ENCODE results near the gene LIMS3.
A peak's percentile ranks its signal among the peaks of the same experiment; 100 is the strongest.
"Not testable (repeated sequence)": the region's sequence is repeated elsewhere in the genome, so short reads cannot be mapped to it uniquely, and the experiment has no call there.

The LIMS3 gene

GRCh38 chr2:109894141-109894540 lies 4.3 kb upstream of the LIMS3 start:
- not testable (repeated sequence) for H2AFZ ChIP-seq (ENCODE audit: low read depth, low read length); H3K4me2 ChIP-seq (ENCODE audit: insufficient read depth, low read length); H3K27me3 ChIP-seq (ENCODE audit: insufficient read depth, low read length, poor library complexity); H3K9ac ChIP-seq (ENCODE audit: low read depth, low read length); DNase-seq; H3K4me3 ChIP-seq (ENCODE audit: low read depth in 1 of 2, low read length in 2 of 2); ATAC-seq (ENCODE audit: insufficient read depth, low read depth); H3K4me1 ChIP-seq (ENCODE audit: insufficient read depth, low read length); H3K9me3 ChIP-seq (ENCODE audit: insufficient read depth, low read length, severe bottlenecking); H3K27ac ChIP-seq (ENCODE audit: low read length); H3K36me3 ChIP-seq (ENCODE audit: insufficient read depth, low read length); H4K20me1 ChIP-seq (ENCODE audit: insufficient read depth, low read length); H3K79me2 ChIP-seq (ENCODE audit: insufficient read depth, low read length)

- H3K27ac ChIP-seq (ENCODE audit: low read length); H2AFZ ChIP-seq (ENCODE audit: low read depth, low read length); H3K4me2 ChIP-seq (ENCODE audit: insufficient read depth, low read length); DNase-seq; H3K4me3 ChIP-seq (ENCODE audit: low read depth in 1 of 2, low read length in 2 of 2); H3K36me3 ChIP-seq (ENCODE audit: insufficient read depth, low read length); H4K20me1 ChIP-seq (ENCODE audit: insufficient read depth, low read length); H3K9me3 ChIP-seq (ENCODE audit: insufficient read depth, low read length, severe bottlenecking); H3K27me3 ChIP-seq (ENCODE audit: insufficient read depth, low read length, poor library complexity); H3K4me1 ChIP-seq (ENCODE audit: insufficient read depth, low read length); H3K79me2 ChIP-seq (ENCODE audit: insufficient read depth, low read length); H3K9ac ChIP-seq (ENCODE audit: low read depth, low read length): not testable (repeated sequence)
- ATAC-seq (ENCODE audit: insufficient read depth, low read depth): peak; percentile 83
These were observed 3.2 kb upstream of the LIMS3 start for GRCh38 chr2:109895090-109895869.

GRCh38 chr2:109896212-109896611 lies 2.3 kb upstream of the LIMS3 start:
- H2AFZ ChIP-seq (ENCODE audit: low read depth, low read length); DNase-seq; H3K4me1 ChIP-seq (ENCODE audit: insufficient read depth, low read length); H3K36me3 ChIP-seq (ENCODE audit: insufficient read depth, low read length); H3K9ac ChIP-seq (ENCODE audit: low read depth, low read length); H3K4me2 ChIP-seq (ENCODE audit: insufficient read depth, low read length); H4K20me1 ChIP-seq (ENCODE audit: insufficient read depth, low read length); H3K27me3 ChIP-seq (ENCODE audit: insufficient read depth, low read length, poor library complexity); H3K9me3 ChIP-seq (ENCODE audit: insufficient read depth, low read length, severe bottlenecking); H3K79me2 ChIP-seq (ENCODE audit: insufficient read depth, low read length); H3K27ac ChIP-seq (ENCODE audit: low read length); H3K4me3 ChIP-seq (ENCODE audit: low read depth in 1 of 2, low read length in 2 of 2): not testable (repeated sequence)
- peak; percentile 88 for ATAC-seq (ENCODE audit: insufficient read depth, low read depth)

- not testable (repeated sequence) for ATAC-seq (ENCODE audit: insufficient read depth, low read depth); H3K9me3 ChIP-seq (ENCODE audit: insufficient read depth, low read length, severe bottlenecking); H3K4me1 ChIP-seq (ENCODE audit: insufficient read depth, low read length); H3K4me2 ChIP-seq (ENCODE audit: insufficient read depth, low read length); H3K27me3 ChIP-seq (ENCODE audit: insufficient read depth, low read length, poor library complexity); H2AFZ ChIP-seq (ENCODE audit: low read depth, low read length); H4K20me1 ChIP-seq (ENCODE audit: insufficient read depth, low read length); DNase-seq; H3K27ac ChIP-seq (ENCODE audit: low read length); H3K36me3 ChIP-seq (ENCODE audit: insufficient read depth, low read length); H3K9ac ChIP-seq (ENCODE audit: low read depth, low read length); H3K4me3 ChIP-seq (ENCODE audit: low read depth in 1 of 2, low read length in 2 of 2); H3K79me2 ChIP-seq (ENCODE audit: insufficient read depth, low read length)
These were observed 573 bp upstream of the LIMS3 start for GRCh38 chr2:109897769-109898461.

GRCh38 chr2:109905796-109906195 lies 7.3 kb downstream of the LIMS3 start:
- not testable (repeated sequence) for H3K4me2 ChIP-seq (ENCODE audit: insufficient read depth, low read length); H4K20me1 ChIP-seq (ENCODE audit: insufficient read depth, low read length); ATAC-seq (ENCODE audit: insufficient read depth, low read depth)

GRCh38 chr2:109908626-109909025 lies 10.1 kb downstream of the LIMS3 start:
- H3K36me3 ChIP-seq (ENCODE audit: insufficient read depth, low read length); H2AFZ ChIP-seq (ENCODE audit: low read depth, low read length); H3K4me2 ChIP-seq (ENCODE audit: insufficient read depth, low read length); DNase-seq; H3K9me3 ChIP-seq (ENCODE audit: insufficient read depth, low read length, severe bottlenecking); H3K9ac ChIP-seq (ENCODE audit: low read depth, low read length); H4K20me1 ChIP-seq (ENCODE audit: insufficient read depth, low read length); H3K79me2 ChIP-seq (ENCODE audit: insufficient read depth, low read length); H3K27ac ChIP-seq (ENCODE audit: low read length); H3K4me3 ChIP-seq (ENCODE audit: low read depth in 1 of 2, low read length in 2 of 2); H3K4me1 ChIP-seq (ENCODE audit: insufficient read depth, low read length); ATAC-seq (ENCODE audit: insufficient read depth, low read depth); H3K27me3 ChIP-seq (ENCODE audit: insufficient read depth, low read length, poor library complexity): not testable (repeated sequence)

More at GRCh38 chr2:109905796-109906195, 7.3 kb downstream of the LIMS3 start:
- not testable (repeated sequence) for H3K79me2 ChIP-seq (ENCODE audit: insufficient read depth, low read length); H3K27ac ChIP-seq (ENCODE audit: low read length); H3K4me3 ChIP-seq (ENCODE audit: low read depth in 1 of 2, low read length in 2 of 2); DNase-seq; H2AFZ ChIP-seq (ENCODE audit: low read depth, low read length); H3K4me1 ChIP-seq (ENCODE audit: insufficient read depth, low read length); H3K9ac ChIP-seq (ENCODE audit: low read depth, low read length); H3K36me3 ChIP-seq (ENCODE audit: insufficient read depth, low read length); H3K27me3 ChIP-seq (ENCODE audit: insufficient read depth, low read length, poor library complexity); H3K9me3 ChIP-seq (ENCODE audit: insufficient read depth, low read length, severe bottlenecking)

GRCh38 chr2:109910789-109911188 lies 12.3 kb downstream of the LIMS3 start:
- not testable (repeated sequence) for H4K20me1 ChIP-seq (ENCODE audit: insufficient read depth, low read length); H3K9ac ChIP-seq (ENCODE audit: low read depth, low read length); DNase-seq; H3K27me3 ChIP-seq (ENCODE audit: insufficient read depth, low read length, poor library complexity); H3K27ac ChIP-seq (ENCODE audit: low read length); H3K36me3 ChIP-seq (ENCODE audit: insufficient read depth, low read length); H2AFZ ChIP-seq (ENCODE audit: low read depth, low read length); ATAC-seq (ENCODE audit: insufficient read depth, low read depth); H3K4me2 ChIP-seq (ENCODE audit: insufficient read depth, low read length); H3K4me1 ChIP-seq (ENCODE audit: insufficient read depth, low read length); H3K4me3 ChIP-seq (ENCODE audit: low read depth in 1 of 2, low read length in 2 of 2); H3K79me2 ChIP-seq (ENCODE audit: insufficient read depth, low read length); H3K9me3 ChIP-seq (ENCODE audit: insufficient read depth, low read length, severe bottlenecking)

GRCh38 chr2:109913911-109914310 lies 15.4 kb downstream of the LIMS3 start:
- not testable (repeated sequence) for H3K4me2 ChIP-seq (ENCODE audit: insufficient read depth, low read length); H3K27ac ChIP-seq (ENCODE audit: low read length); H4K20me1 ChIP-seq (ENCODE audit: insufficient read depth, low read length); H3K4me3 ChIP-seq (ENCODE audit: low read depth in 1 of 2, low read length in 2 of 2); H3K36me3 ChIP-seq (ENCODE audit: insufficient read depth, low read length); H3K9me3 ChIP-seq (ENCODE audit: insufficient read depth, low read length, severe bottlenecking); DNase-seq; ATAC-seq (ENCODE audit: insufficient read depth, low read depth); H3K27me3 ChIP-seq (ENCODE audit: insufficient read depth, low read length, poor library complexity); H3K4me1 ChIP-seq (ENCODE audit: insufficient read depth, low read length); H3K79me2 ChIP-seq (ENCODE audit: insufficient read depth, low read length); H2AFZ ChIP-seq (ENCODE audit: low read depth, low read length); H3K9ac ChIP-seq (ENCODE audit: low read depth, low read length)

All from DND-41 (cell line).